Gastrocnemius medialis (tissue), 4 donors: Measurements from ENCODE around the gene PTTG1IP.

Experiments
- POLR2A ChIP-seq, 2 donors: fragments of 450-650 bp; IDR thresholded peaks; one replicate each; pipeline ENCODE4 v1.6.1; 2017; ENCODE audit warnings: antibody characterized with exemption in 2 of 2, mild to moderate bottlenecking in 2 of 2, moderate library complexity in 2 of 2
- TF ChIP-seq, protein P1 (sequence below), 5 experiments: fragments of 450-650 bp in 3 of 5; fragments of 200-600 bp in 2 of 5; sonication (generic) in 2 of 5; IDR thresholded peaks in 4 of 5; conservative IDR thresholded peaks in 1 of 5; 1 replicate in 4 of 5; 2 replicates in 1 of 5; pipeline ENCODE4 v1.5.1; 2016 to 2019; ENCODE audit warnings: antibody characterized with exemption in 5 of 5, mild to moderate bottlenecking in 3 of 5, moderate library complexity in 3 of 5

DNA sequence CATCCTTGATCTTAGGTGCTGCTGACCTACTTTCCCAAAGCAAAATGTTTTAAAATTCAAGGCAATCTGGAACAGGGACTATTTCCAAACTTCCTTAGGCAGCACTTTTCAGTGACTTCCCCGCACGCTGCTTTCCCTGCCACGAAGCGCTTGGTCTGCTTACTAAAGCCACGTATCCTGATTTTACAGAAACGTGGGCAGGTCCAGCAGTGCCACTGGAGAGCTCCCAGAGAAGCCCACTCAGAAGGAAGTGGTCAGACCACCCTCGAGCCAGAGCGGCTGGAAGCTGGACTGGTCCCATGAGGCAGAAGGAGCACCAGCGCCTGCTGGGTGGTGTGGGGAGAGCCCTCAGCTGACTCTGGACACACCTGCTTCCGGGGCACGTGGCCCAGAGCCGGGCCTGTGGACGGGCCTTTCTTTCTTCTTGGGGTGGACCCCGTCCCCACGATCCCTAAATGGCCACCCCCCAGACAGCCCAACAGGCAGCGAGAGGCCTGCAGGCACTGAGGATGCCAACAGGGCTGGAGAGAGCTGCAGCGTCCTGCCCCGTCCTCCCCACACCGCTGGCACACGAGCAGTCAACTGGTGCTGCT, 23.2 kb downstream of the PTTG1IP start:
- TF ChIP-seq, protein P1, sequence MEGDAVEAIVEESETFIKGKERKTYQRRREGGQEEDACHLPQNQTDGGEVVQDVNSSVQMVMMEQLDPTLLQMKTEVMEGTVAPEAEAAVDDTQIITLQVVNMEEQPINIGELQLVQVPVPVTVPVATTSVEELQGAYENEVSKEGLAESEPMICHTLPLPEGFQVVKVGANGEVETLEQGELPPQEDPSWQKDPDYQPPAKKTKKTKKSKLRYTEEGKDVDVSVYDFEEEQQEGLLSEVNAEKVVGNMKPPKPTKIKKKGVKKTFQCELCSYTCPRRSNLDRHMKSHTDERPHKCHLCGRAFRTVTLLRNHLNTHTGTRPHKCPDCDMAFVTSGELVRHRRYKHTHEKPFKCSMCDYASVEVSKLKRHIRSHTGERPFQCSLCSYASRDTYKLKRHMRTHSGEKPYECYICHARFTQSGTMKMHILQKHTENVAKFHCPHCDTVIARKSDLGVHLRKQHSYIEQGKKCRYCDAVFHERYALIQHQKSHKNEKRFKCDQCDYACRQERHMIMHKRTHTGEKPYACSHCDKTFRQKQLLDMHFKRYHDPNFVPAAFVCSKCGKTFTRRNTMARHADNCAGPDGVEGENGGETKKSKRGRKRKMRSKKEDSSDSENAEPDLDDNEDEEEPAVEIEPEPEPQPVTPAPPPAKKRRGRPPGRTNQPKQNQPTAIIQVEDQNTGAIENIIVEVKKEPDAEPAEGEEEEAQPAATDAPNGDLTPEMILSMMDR (IDR thresholded peaks at IDR 0.05 in 4 of 5, conservative IDR thresholded peaks at IDR 0.05 in 1 of 5) = no peak
- TF ChIP-seq POLR2A (IDR thresholded peaks at IDR 0.05) = no peak
